Stimulated activated effector memory CD8-positive, alpha-beta T cell treated with anti-CD3 and anti-CD28 coated beads, Interleukin-12 subunit alpha, Interleukin-12 subunit beta, amount 100 ng/mL, for 72 hours (primary cell): ENCODE data around the gene CHAT.

Experiments used
- ATAC-seq: fragments of 150-1000 bp; cut with Tn5 transposase; 2 replicates; pipeline ENCODE4 v1.10.0; 2021
- DNase-seq, 2 donors: peaks; one replicate each; pipeline ENCODE4 v3.0.0; 2021 to 2022; ENCODE audit warnings: low spot score in 2 of 2
- H3K27ac Mint-ChIP-seq: one replicate; pipeline ENCODE4 v1.8.0; 2022; ENCODE audit warnings: mild to moderate bottlenecking, mixed read lengths
- H3K36me3 Mint-ChIP-seq: one replicate; pipeline ENCODE4 v1.8.0; 2022; ENCODE audit warnings: mild to moderate bottlenecking, mixed read lengths
- H3K4me1 Mint-ChIP-seq: one replicate; pipeline ENCODE4 v1.8.0; 2022; ENCODE audit warnings: mixed read lengths
- H3K4me3 Mint-ChIP-seq: one replicate; pipeline ENCODE4 v1.8.0; 2022; ENCODE audit warnings: mild to moderate bottlenecking, mixed read lengths
- H3K9me3 Mint-ChIP-seq: one replicate; pipeline ENCODE4 v1.8.0; 2022; ENCODE audit warnings: mixed read lengths

Gene CHAT

DNA sequence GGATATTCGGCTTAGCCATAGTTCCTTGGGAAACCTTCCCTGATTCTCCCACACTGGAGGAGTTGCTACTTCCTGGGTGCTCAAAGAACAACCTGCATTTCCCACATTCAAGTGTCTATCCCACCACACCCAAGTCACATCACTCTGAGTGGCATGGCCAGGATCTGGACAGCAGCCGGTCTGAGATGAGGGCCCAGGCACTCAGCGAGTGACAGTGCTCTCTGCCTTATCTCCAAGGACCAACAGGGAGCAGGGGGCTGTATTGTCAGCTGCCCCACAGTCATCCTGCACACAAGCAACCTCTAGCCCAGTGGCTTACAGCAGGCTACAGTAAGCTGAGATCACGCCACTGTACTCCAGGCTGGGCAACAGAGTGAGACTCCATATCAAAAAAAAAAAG lies 19.8 kb upstream of the CHAT start:
- H3K27ac Mint-ChIP-seq = no peak overlapping the region
- ATAC-seq (no peak), DNase-seq (no peak)
- peaks cover 9% of the 10 kb centered on the region for H3K4me1 Mint-ChIP-seq
- no peak overlapping the region for H3K4me3 Mint-ChIP-seq
- no peaks in the 10 kb centered on the region for H3K36me3 Mint-ChIP-seq
- H3K9me3 Mint-ChIP-seq = peaks cover 4% of the 10 kb centered on the region

- Mint-ChIP-seq H3K4me1 (peaks cover 9% of the 10 kb centered on the region), H3K9me3 (peaks cover 4% of the 10 kb centered on the region)
- no peak for ATAC-seq
Measured at GRCh38 chr10:49594594-49594993, 19.2 kb upstream of the CHAT start.

GRCh38 chr10:49595003-49595712 lies 18.7 kb upstream of the CHAT start:
- Mint-ChIP-seq H3K36me3 (no peaks in the 10 kb centered on the region), H3K4me3 (no peak overlapping the region), H3K4me1 (peaks cover 9% of the 10 kb centered on the region), H3K27ac (no peak overlapping the region), H3K9me3 (no peaks in the 10 kb centered on the region)
- ATAC-seq = no peak
- DNase-seq = no peak

More at GRCh38 chr10:49594594-49594993, 19.2 kb upstream of the CHAT start:
- no peak for DNase-seq
- H3K4me3 Mint-ChIP-seq = no peak overlapping the region
- H3K36me3 Mint-ChIP-seq = no peaks in the 10 kb centered on the region
- no peak overlapping the region for H3K27ac Mint-ChIP-seq

DNA sequence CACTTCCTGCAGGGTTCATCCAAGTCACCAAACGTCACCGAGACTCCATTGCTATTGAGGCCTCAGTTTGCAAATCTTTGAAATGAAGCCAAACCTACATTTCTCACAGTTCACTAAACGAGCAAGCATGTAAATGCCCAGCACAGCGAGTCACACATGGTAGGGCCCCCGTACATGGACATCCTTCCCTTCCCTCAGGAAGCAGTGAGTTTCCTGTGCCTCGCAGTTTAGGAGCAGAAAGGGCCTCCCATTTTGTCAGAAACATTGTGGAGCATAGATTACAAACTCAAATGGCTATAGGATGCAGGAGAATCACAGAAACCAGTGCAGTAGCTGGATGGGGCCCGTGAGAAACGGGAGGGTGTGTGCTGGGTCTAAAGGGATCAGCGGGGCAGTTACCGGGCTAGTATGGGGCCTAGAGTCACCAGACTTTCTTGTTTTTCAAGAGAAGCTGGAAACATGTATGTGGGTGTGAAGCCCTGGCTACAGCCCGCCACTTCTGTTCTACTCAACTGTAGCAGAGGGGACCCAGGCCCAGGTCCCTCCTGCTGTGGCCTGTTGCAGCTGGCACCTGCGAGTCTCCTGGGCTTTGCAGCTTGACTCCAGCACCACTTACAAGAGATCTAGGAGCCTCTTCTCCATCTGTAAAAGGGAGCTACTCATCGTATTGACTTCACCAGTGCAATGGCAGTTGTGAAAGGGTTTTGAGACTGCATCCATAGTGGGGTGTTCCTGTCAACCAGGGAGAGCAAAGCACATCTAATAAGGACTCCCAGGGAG lies 17.9 kb upstream of the CHAT start:
- no peak for ATAC-seq
- no peak overlapping the region for H3K4me3 Mint-ChIP-seq
- no peaks in the 10 kb centered on the region for H3K36me3 Mint-ChIP-seq
- H3K4me1 Mint-ChIP-seq = peaks cover 9% of the 10 kb centered on the region
- H3K9me3 Mint-ChIP-seq = no peaks in the 10 kb centered on the region
- DNase-seq = no peak
- H3K27ac Mint-ChIP-seq = no peak overlapping the region

DNA sequence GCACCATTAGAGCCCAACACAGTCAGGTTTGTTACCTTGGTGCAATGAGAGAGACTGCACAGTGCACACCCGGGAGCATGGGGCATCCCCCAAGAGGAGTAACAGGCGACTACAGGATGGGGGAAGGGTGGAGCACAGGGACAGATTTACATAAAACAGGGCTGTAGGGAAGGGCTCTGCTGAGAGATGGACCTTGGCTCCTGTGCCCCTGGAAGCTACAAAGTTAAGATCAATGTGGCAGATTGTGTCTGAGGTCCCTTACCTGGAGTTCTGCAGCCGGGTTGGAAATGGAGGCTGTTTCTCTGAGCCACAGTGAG lies 17.4 kb upstream of the CHAT start:
- H3K9me3 Mint-ChIP-seq = no peaks in the 10 kb centered on the region
- no peaks in the 10 kb centered on the region for H3K36me3 Mint-ChIP-seq
- H3K4me3 Mint-ChIP-seq = no peak overlapping the region
- peaks cover 9% of the 10 kb centered on the region for H3K4me1 Mint-ChIP-seq
- DNase-seq = no peak
- ATAC-seq = no peak
- no peak overlapping the region for H3K27ac Mint-ChIP-seq

- ATAC-seq (no peak), DNase-seq (no peak)
- Mint-ChIP-seq H3K27ac (no peak overlapping the region), H3K4me1 (peaks cover 9% of the 10 kb centered on the region), H3K36me3 (no peaks in the 10 kb centered on the region), H3K4me3 (no peak overlapping the region), H3K9me3 (no peaks in the 10 kb centered on the region)
Measured at GRCh38 chr10:49596836-49597235, 17.0 kb upstream of the CHAT start.

DNA sequence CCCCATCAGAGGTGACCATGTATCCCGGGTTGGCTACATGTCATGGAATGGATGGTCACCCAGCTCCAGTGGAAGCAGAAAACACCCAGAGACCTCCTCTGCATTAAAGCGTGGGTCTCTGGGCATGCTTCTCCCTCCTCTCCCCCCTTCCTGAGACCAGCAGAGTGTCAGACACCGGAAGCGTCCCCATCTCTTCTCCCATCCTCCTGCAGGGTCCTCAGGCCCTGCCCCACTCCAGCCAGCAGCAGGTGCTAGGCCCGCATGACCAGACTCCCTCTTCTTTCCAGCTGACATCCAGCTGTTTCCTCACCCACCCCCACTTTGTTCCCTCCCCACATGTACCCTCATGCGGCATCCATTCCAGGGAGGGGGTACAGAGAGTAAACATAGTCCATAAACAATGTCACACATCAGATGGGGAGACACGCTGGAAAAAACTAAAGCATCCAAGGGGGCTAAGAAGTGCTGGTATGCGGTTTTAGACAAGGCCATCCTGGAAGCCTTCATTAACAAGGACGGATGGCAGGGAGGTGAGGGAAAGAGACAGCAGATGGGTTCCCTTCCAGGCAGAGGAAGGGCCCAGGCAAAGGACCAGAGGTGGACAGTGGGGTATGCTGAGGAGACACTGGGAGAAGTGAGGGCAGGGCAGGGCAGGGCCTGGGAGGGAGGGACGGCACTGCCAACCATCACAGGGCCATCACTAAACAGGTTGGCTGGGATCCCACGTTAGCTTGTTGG lies 16.2 kb upstream of the CHAT start:
- Mint-ChIP-seq H3K27ac (no peak overlapping the region), H3K4me3 (no peak overlapping the region), H3K9me3 (no peaks in the 10 kb centered on the region)

DNA sequence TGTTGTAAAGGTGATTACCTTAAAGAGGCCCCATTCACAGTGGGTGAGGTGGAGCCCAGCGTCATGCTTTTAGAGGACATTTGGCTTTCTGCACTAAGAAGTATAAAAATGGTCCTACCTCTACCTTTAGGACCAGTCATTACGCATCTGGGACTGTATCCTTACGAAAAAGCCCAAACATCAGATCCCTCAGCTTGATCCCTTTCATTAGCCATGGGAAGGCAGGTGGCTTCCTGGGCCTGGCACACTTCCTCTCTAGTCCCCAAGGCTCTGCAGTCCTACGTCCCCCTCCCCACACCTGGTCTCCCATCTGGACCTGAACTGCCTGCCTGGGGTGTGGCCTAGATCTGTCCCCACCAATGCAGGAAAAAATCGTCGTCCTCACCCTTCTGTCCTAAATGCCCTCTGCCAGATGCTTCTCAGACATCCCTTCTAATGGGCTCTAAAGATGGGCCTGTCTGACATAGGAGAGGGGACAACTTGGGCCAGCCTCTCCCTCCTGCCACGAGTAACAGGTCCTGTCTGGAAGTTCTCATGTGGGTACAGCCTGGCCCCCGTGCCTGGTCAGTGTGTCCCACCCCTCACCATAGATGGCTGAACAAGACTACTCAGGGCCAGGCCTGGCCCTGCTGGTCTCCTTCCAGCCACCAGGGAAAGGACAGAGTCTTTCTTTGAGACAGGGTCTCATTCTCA lies 15.5 kb upstream of the CHAT start:
- no peak for DNase-seq
- H3K27ac Mint-ChIP-seq = no peak overlapping the region
- no peak overlapping the region for H3K4me3 Mint-ChIP-seq
- ATAC-seq = no peak
- H3K4me1 Mint-ChIP-seq = peaks cover 4% of the 10 kb centered on the region
- no peaks in the 10 kb centered on the region for H3K36me3 Mint-ChIP-seq
- no peaks in the 10 kb centered on the region for H3K9me3 Mint-ChIP-seq

More for the DNA sequence above, 16.2 kb upstream of the CHAT start:
- DNase-seq (no peak), ATAC-seq (no peak)
- Mint-ChIP-seq H3K36me3 (no peaks in the 10 kb centered on the region), H3K4me1 (peaks cover 9% of the 10 kb centered on the region)

DNA sequence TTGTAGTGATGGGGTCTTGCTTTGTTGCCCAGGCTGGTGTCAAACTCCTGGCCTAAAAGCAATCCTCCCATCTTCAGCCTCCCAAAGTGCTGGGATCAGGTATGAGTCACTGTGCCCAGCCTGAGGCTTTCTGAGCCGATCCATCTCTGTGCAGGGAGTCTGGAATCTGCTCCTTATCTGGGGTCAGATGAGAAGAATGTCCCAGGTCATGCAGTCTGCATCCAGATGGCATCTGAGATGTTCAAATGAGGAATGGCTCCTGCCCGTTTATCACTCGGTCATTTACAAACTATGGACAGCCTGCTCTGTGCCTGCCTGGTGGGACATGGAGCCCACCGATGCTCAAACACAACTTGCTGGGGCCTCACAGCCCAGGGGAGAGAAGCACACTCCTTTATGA lies 14.9 kb upstream of the CHAT start:
- no peak overlapping the region for H3K4me3 Mint-ChIP-seq
- no peak overlapping the region for H3K27ac Mint-ChIP-seq
- H3K9me3 Mint-ChIP-seq = no peaks in the 10 kb centered on the region
- DNase-seq (no peak), ATAC-seq (no peak)
- H3K36me3 Mint-ChIP-seq = no peaks in the 10 kb centered on the region
- no peaks in the 10 kb centered on the region for H3K4me1 Mint-ChIP-seq

GRCh38 chr10:49599546-49599945 lies 14.3 kb upstream of the CHAT start:
- no peak overlapping the region for H3K4me3 Mint-ChIP-seq
- ATAC-seq (no peak), DNase-seq (no peak)
- H3K9me3 Mint-ChIP-seq = no peaks in the 10 kb centered on the region
- no peaks in the 10 kb centered on the region for H3K4me1 Mint-ChIP-seq
- H3K27ac Mint-ChIP-seq = no peak overlapping the region
- no peaks in the 10 kb centered on the region for H3K36me3 Mint-ChIP-seq

DNA sequence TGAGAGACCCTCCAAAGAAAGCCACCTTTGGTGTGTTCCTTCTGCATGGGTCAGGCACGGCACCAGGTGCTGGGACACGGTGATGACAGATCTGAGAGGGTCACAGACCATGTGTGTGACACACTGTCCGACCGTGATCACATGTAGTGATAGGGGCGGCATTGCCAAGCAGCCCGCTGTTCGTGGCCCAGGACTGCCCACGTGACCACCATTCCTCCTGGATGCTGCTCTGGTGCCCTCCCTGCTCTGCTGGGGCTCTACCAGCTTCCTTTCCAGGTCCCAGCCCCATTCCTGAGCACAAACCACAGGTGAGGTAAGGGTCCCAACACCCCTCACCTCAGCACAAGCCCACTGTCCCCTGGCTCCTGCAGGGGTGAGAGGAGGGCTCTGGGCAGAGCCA lies 13.8 kb upstream of the CHAT start:
- no peak overlapping the region for H3K27ac Mint-ChIP-seq
- H3K9me3 Mint-ChIP-seq = no peaks in the 10 kb centered on the region
- H3K4me3 Mint-ChIP-seq = no peak overlapping the region
- ATAC-seq (no peak), DNase-seq (no peak)
- no peaks in the 10 kb centered on the region for H3K4me1 Mint-ChIP-seq
- H3K36me3 Mint-ChIP-seq = no peaks in the 10 kb centered on the region

DNA sequence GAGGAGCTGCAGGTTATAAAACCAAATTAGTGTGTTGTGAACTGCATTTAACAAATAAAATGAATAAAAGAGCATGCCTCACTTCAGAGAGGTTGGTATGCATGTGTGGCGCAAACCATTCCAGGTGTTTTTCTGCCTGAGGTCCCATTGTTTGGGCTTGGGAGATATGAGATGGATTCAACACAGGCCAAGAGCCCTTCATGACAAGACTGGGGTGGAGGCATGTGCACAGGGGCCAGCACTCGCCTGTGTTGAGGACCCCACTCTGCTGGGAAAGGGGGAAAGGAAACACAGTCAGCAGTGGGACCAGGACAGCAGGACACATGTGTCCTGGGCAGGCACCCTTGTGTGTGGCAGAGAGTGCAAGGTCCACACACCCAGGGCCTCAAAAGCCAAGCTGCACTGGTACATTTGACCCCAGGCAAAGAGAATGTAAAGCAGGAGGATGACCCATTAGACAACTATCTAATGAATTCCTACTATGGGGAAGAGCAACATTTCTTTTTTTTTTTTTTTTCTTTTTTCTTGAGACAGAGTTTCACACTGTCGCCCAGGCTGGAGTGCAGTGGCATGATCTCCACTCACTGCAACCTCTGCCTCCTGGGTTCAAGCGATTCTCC lies 12.9 kb upstream of the CHAT start:
- Mint-ChIP-seq H3K9me3 (no peaks in the 10 kb centered on the region), H3K4me3 (no peak overlapping the region), H3K4me1 (no peaks in the 10 kb centered on the region), H3K36me3 (no peaks in the 10 kb centered on the region), H3K27ac (no peak overlapping the region)
- ATAC-seq (no peak), DNase-seq (no peak)

- ATAC-seq (no peak), DNase-seq (no peak)
- no peaks in the 10 kb centered on the region for H3K36me3 Mint-ChIP-seq
- no peaks in the 10 kb centered on the region for H3K9me3 Mint-ChIP-seq
- no peak overlapping the region for H3K27ac Mint-ChIP-seq
- H3K4me1 Mint-ChIP-seq = peaks cover 3% of the 10 kb centered on the region
- H3K4me3 Mint-ChIP-seq = no peak overlapping the region
Measured at GRCh38 chr10:49601857-49602256, 12.0 kb upstream of the CHAT start.

DNA sequence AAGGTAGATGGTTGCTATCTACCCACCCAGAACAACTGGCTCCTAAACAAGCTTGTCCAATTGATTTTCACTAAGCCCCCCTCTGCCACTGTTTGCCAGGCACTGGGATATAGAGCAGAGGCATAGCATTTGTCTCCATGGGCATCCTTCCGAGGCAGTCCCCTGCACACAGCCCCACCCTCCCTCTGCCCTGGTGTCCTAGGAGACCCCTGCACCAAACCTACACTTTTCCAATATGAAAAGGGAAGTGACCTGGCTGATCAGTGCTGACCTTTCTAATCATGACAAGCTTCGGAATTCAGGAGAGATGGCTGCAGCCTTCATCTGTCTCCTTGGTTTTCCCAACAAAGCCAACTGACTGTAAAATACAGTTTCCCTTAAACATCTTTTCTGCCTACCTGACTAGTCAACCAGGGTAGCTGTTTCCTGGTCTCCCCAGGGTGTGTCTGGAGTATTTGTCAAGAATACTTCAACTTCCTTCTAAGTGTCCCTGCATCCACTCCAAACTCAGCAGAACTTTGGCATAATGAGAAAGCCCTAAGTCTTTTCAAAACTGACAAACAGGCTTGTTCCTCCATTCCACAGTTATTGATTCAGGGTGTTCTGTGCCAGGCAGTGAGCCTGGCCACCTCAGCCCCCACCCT lies 11.3 kb upstream of the CHAT start:
- no peak for ATAC-seq
- Mint-ChIP-seq H3K36me3 (no peaks in the 10 kb centered on the region), H3K4me1 (peaks cover 10% of the 10 kb centered on the region), H3K4me3 (no peak overlapping the region), H3K9me3 (no peaks in the 10 kb centered on the region), H3K27ac (no peak overlapping the region)
- no peak for DNase-seq
